ENCODE measurements around the gene BIRC5. TPM values are rescaled to one million over a fixed set of nuclear protein-coding genes. Genes with fewer than 3 reads are reported as not detected.

Gene BIRC5
- total RNA-seq, 1 donor from 2014 or later: 22.0 TPM

DNA sequence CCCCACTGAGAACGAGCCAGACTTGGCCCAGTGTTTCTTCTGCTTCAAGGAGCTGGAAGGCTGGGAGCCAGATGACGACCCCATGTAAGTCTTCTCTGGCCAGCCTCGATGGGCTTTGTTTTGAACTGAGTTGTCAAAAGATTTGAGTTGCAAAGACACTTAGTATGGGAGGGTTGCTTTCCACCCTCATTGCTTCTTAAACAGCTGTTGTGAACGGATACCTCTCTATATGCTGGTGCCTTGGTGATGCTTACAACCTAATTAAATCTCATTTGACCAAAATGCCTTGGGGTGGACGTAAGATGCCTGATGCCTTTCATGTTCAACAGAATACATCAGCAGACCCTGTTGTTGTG is 631 bp downstream of the BIRC5 start:
- no peaks in the 10 kb centered on the region for H3K27me3 Mint-ChIP-seq (ENCODE audit: unreplicated experiment)
- H3K27ac Mint-ChIP-seq (ENCODE audit: unreplicated experiment): peak overlapping the region; percentile 54
- H3K36me3 Mint-ChIP-seq (ENCODE audit: low read depth, unreplicated experiment): peaks cover 8% of the 10 kb centered on the region
- no peak for DNase-seq (ENCODE audit: low spot score)
- peak overlapping the region; percentile 91 for H3K4me3 Mint-ChIP-seq (ENCODE audit: unreplicated experiment)
- no peaks in the 10 kb centered on the region for H3K9me3 Mint-ChIP-seq (ENCODE audit: unreplicated experiment)
- peaks cover 26% of the 10 kb centered on the region for H3K4me1 Mint-ChIP-seq (ENCODE audit: unreplicated experiment)
- TF ChIP-seq, protein P1, sequence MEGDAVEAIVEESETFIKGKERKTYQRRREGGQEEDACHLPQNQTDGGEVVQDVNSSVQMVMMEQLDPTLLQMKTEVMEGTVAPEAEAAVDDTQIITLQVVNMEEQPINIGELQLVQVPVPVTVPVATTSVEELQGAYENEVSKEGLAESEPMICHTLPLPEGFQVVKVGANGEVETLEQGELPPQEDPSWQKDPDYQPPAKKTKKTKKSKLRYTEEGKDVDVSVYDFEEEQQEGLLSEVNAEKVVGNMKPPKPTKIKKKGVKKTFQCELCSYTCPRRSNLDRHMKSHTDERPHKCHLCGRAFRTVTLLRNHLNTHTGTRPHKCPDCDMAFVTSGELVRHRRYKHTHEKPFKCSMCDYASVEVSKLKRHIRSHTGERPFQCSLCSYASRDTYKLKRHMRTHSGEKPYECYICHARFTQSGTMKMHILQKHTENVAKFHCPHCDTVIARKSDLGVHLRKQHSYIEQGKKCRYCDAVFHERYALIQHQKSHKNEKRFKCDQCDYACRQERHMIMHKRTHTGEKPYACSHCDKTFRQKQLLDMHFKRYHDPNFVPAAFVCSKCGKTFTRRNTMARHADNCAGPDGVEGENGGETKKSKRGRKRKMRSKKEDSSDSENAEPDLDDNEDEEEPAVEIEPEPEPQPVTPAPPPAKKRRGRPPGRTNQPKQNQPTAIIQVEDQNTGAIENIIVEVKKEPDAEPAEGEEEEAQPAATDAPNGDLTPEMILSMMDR (IDR thresholded peaks at IDR 0.05; ENCODE audit: unreplicated experiment): no peak

DNA sequence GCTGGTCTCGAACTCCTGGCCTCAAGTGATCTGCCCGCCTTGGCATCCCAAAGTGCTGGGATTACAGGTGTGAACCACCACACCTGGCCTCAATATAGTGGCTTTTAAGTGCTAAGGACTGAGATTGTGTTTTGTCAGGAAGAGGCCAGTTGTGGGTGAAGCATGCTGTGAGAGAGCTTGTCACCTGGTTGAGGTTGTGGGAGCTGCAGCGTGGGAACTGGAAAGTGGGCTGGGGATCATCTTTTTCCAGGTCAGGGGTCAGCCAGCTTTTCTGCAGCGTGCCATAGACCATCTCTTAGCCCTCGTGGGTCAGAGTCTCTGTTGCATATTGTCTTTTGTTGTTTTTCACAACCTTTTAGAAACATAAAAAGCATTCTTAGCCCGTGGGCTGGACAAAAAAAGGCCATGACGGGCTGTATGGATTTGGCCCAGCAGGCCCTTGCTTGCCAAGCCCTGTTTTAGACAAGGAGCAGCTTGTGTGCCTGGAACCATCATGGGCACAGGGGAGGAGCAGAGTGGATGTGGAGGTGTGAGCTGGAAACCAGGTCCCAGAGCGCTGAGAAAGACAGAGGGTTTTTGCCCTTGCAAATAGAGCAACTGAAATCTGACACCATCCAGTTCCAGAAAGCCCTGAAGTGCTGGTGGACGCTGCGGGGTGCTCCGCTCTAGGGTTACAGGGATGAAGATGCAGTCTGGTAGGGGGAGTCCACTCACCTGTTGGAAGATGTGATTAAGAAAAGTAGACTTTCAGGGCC is 5.5 kb downstream of the BIRC5 start:
- Mint-ChIP-seq H3K27ac (ENCODE audit: unreplicated experiment) (peak overlapping the region; percentile 37), H3K36me3 (ENCODE audit: low read depth, unreplicated experiment) (peaks cover 4% of the 10 kb centered on the region), H3K4me1 (ENCODE audit: unreplicated experiment) (peaks cover 42% of the 10 kb centered on the region), H3K9me3 (ENCODE audit: unreplicated experiment) (no peaks in the 10 kb centered on the region), H3K27me3 (ENCODE audit: unreplicated experiment) (peaks cover 5% of the 10 kb centered on the region), H3K4me3 (ENCODE audit: unreplicated experiment) (no peak overlapping the region)
- no peak for DNase-seq (ENCODE audit: low spot score)
- TF ChIP-seq, protein P1 (IDR thresholded peaks at IDR 0.05; ENCODE audit: unreplicated experiment): no peak

DNA sequence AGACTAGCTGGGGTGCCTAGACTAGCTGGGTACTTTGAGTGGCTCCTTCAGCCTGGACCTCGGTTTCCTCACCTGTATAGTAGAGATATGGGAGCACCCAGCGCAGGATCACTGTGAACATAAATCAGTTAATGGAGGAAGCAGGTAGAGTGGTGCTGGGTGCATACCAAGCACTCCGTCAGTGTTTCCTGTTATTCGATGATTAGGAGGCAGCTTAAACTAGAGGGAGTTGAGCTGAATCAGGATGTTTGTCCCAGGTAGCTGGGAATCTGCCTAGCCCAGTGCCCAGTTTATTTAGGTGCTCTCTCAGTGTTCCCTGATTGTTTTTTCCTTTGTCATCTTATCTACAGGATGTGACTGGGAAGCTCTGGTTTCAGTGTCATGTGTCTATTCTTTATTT is 9.0 kb downstream of the BIRC5 start:
- Mint-ChIP-seq H3K36me3 (ENCODE audit: low read depth, unreplicated experiment) (no peaks in the 10 kb centered on the region), H3K4me3 (ENCODE audit: unreplicated experiment) (peak overlapping the region; percentile 79), H3K27ac (ENCODE audit: unreplicated experiment) (peak overlapping the region; percentile 96), H3K4me1 (ENCODE audit: unreplicated experiment) (peaks cover 66% of the 10 kb centered on the region), H3K27me3 (ENCODE audit: unreplicated experiment) (peaks cover 10% of the 10 kb centered on the region), H3K9me3 (ENCODE audit: unreplicated experiment) (no peaks in the 10 kb centered on the region)
- TF ChIP-seq, protein P1 (IDR thresholded peaks at IDR 0.05; ENCODE audit: unreplicated experiment): no peak
- no peak for DNase-seq (ENCODE audit: low spot score)

DNA sequence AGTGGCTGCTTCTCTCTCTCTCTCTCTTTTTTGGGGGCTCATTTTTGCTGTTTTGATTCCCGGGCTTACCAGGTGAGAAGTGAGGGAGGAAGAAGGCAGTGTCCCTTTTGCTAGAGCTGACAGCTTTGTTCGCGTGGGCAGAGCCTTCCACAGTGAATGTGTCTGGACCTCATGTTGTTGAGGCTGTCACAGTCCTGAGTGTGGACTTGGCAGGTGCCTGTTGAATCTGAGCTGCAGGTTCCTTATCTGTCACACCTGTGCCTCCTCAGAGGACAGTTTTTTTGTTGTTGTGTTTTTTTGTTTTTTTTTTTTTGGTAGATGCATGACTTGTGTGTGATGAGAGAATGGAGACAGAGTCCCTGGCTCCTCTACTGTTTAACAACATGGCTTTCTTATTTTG is 9.7 kb downstream of the BIRC5 start:
- DNase-seq (ENCODE audit: low spot score): no peak
- Mint-ChIP-seq H3K9me3 (ENCODE audit: unreplicated experiment) (no peaks in the 10 kb centered on the region), H3K4me1 (ENCODE audit: unreplicated experiment) (peaks cover 66% of the 10 kb centered on the region), H3K27me3 (ENCODE audit: unreplicated experiment) (peaks cover 10% of the 10 kb centered on the region), H3K4me3 (ENCODE audit: unreplicated experiment) (peak overlapping the region; percentile 79), H3K36me3 (ENCODE audit: low read depth, unreplicated experiment) (no peaks in the 10 kb centered on the region), H3K27ac (ENCODE audit: unreplicated experiment) (peak overlapping the region; percentile 96)
- TF ChIP-seq, protein P1 (IDR thresholded peaks at IDR 0.05; ENCODE audit: unreplicated experiment): no peak

Measured in endothelial cell (in vitro differentiated cells).